Neural cell (in vitro differentiated cells): ENCODE results near the gene PSPN. TPM values are rescaled to one million over a fixed set of nuclear protein-coding genes. Genes with fewer than 3 reads are reported as not detected.

Experiments
- H2AFZ ChIP-seq: fragments of 200-600, 300-800 bp; sonication (generic), shearing (Covaris generic); 2 replicates; pipeline ENCODE4 v1.6.0; 2014; ENCODE audit warnings: low read depth, mild to moderate bottlenecking, antibody characterized with exemption, low read length, moderate library complexity
- H3F3A ChIP-seq: fragments of 200-600 bp; shearing (Covaris generic); 2 replicates; pipeline ENCODE4 v1.6.1; 2016; ENCODE audit warnings: mild to moderate bottlenecking, moderate library complexity, mixed read lengths, antibody characterized with exemption, low read length; ENCODE audit not compliant: insufficient read depth, poor library complexity, severe bottlenecking
- H3K27ac ChIP-seq: fragments of 200-600, 300-800 bp; sonication (generic), shearing (Covaris generic); 2 replicates; pipeline ENCODE4 v1.5.1; 2014; ENCODE audit warnings: mild to moderate bottlenecking, low read length, moderate library complexity
- H3K27me3 ChIP-seq: fragments of 300-800, 200-600 bp; sonication (generic), shearing (Covaris generic); 2 replicates; pipeline ENCODE4 v1.6.0; 2014; ENCODE audit warnings: mild to moderate bottlenecking, low read depth, low read length, moderate library complexity; ENCODE audit not compliant: insufficient read depth
- H3K36me3 ChIP-seq: fragments of 300-800, 200-600 bp; sonication (generic), shearing (Covaris generic); 2 replicates; pipeline ENCODE4 v1.5.1; 2014; ENCODE audit warnings: mild to moderate bottlenecking, antibody characterized with exemption, low read length, moderate library complexity; ENCODE audit not compliant: insufficient read depth
- H3K4me2 ChIP-seq: fragments of 300-800, 200-600 bp; sonication (generic), shearing (Covaris generic); 2 replicates; pipeline ENCODE4 v1.6.0; 2014; ENCODE audit warnings: mild to moderate bottlenecking, low read length
- H3K4me3 ChIP-seq: fragments of 300-800, 200-600 bp; sonication (generic), shearing (Covaris generic); 2 replicates; pipeline ENCODE4 v1.5.1; 2014; ENCODE audit warnings: mild to moderate bottlenecking, low read length, moderate library complexity
- H3K79me2 ChIP-seq: fragments of 200-600 bp; shearing (Covaris generic); replicated peaks from 2 replicates; pipeline ENCODE4 v1.6.0; 2014; ENCODE audit warnings: mild to moderate bottlenecking, low read length, moderate library complexity; ENCODE audit not compliant: insufficient read depth
- H3K9ac ChIP-seq: fragments of 300-800, 200-600 bp; sonication (generic), shearing (Covaris generic); 2 replicates; pipeline ENCODE4 v1.6.1; 2016; ENCODE audit warnings: mild to moderate bottlenecking, low read length, mixed read lengths
- H3K9me2 ChIP-seq: fragments of 200-600 bp; shearing (Covaris generic); 2 replicates; pipeline ENCODE4 v1.6.1; 2016; ENCODE audit warnings: mild to moderate bottlenecking, low read length, mixed read lengths; ENCODE audit not compliant: insufficient read depth
- H3K9me3 ChIP-seq: fragments of 200-600, 300-800 bp; sonication (generic), shearing (Covaris generic); 2 replicates; pipeline ENCODE4 v1.6.1; 2016; ENCODE audit warnings: mild to moderate bottlenecking, mixed run types, low read length, moderate library complexity, mixed read lengths
- H4K20me1 ChIP-seq: fragments of 200-600 bp; shearing (Covaris generic); 2 replicates; pipeline ENCODE4 v1.6.1; 2016; ENCODE audit warnings: mild to moderate bottlenecking, mixed run types; ENCODE audit not compliant: insufficient read depth
- EP300 ChIP-seq: fragments of 450-650 bp; conservative IDR thresholded peaks from 2 replicates; pipeline ENCODE4 v1.6.1; 2014; ENCODE audit warnings: antibody characterized with exemption, mild to moderate bottlenecking, moderate library complexity; ENCODE audit not compliant: poor library complexity, severe bottlenecking
- EZH2 ChIP-seq: fragments of 200-600, 300-800 bp; shearing (Covaris generic), sonication (generic); IDR thresholded peaks from 2 replicates; pipeline ENCODE4 v1.6.1; 2014; ENCODE audit warnings: antibody characterized with exemption, low read length, borderline replicate concordance, mild to moderate bottlenecking; ENCODE audit not compliant: insufficient read depth, poor library complexity, severe bottlenecking
- MXI1 ChIP-seq: fragments of 450-650 bp; conservative IDR thresholded peaks from 2 replicates; pipeline ENCODE4 v1.6.1; 2014; ENCODE audit warnings: antibody characterized with exemption, mild to moderate bottlenecking; ENCODE audit not compliant: poor library complexity, severe bottlenecking
- POLR2AphosphoS5 ChIP-seq: IDR thresholded peaks from 2 replicates; pipeline ENCODE4 v1.6.1; 2012
- RAD21 ChIP-seq: fragments of 450-650 bp; conservative IDR thresholded peaks from 2 replicates; pipeline ENCODE4 v1.6.1; 2014; ENCODE audit warnings: antibody characterized with exemption, mild to moderate bottlenecking, moderate library complexity
- SMC3 ChIP-seq: fragments of 450-650 bp; conservative IDR thresholded peaks from 2 replicates; pipeline ENCODE4 v1.6.1; 2014; ENCODE audit warnings: antibody characterized with exemption, mild to moderate bottlenecking, moderate library complexity; ENCODE audit not compliant: poor library complexity
- TAF1 ChIP-seq: IDR thresholded peaks from 2 replicates; pipeline ENCODE4 v1.6.1; 2012; ENCODE audit warnings: low read depth
- polyA plus RNA-seq: library from polyadenylated mRNA; depleted of rRNA; stranded (reverse); fragments of >200 nt; gene quantifications from 2 replicates; pipeline ENCODE4 v1.2.3, GENCODE V29; 2014
- TF ChIP-seq, protein P1 (sequence below): IDR thresholded peaks from 2 replicates; pipeline ENCODE4 v1.6.1; 2012; ENCODE audit warnings: borderline replicate concordance
- TF ChIP-seq, protein P2 (sequence below): fragments of 450-650 bp; IDR thresholded peaks from 2 replicates; pipeline ENCODE4 v1.5.1; 2014; ENCODE audit warnings: antibody characterized with exemption, mild to moderate bottlenecking, moderate library complexity; ENCODE audit not compliant: poor library complexity, severe bottlenecking

The PSPN gene
- polyA plus RNA-seq, 1 donor from 2014 or later = 1.5 TPM

DNA sequence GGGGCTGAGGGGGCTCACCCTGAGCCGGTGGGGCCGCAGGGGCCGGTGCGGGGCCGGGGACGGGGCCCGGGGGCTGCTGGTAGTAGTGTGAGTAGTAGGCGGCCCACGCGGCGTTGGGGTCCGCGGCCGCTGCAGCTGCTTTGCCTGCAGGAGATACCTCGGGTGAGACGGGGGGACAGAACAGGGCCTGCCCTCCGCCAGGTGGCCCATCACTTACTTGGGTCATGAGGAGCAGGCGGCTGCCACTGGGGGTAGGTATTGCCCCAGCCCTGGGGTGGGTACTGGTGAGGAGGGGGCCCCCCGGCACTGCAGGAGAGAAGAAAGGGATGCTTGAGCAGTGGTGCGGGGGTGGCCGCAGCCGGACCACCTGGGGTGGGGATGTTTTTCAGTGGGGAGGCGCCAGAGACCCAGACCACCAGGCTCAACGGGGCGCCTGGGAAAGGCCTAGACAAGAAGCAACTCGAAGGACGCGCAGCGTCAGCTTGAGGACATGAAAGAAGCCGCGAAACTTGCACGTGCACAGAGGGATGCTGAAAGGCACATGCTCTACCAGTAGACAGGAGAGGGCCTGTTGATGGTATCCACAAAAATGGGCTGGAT lies 40.0 kb upstream of the PSPN start:
- Histone ChIP-seq H3K4me2 (no peak overlapping the region), H3K9me3 (no peaks in the 10 kb centered on the region), H3K27me3 (no peaks in the 10 kb centered on the region), H4K20me1 (peaks cover 8% of the 10 kb centered on the region), H3K36me3 (no peaks in the 10 kb centered on the region), H3K79me2 (peaks cover 4% of the 10 kb centered on the region), H3K4me3 (no peak overlapping the region), H2AFZ (no peak overlapping the region), H3F3A (no peaks in the 10 kb centered on the region), H3K9ac (no peak overlapping the region), H3K27ac (no peak overlapping the region), H3K9me2 (no peaks in the 10 kb centered on the region)
- TF ChIP-seq EZH2 (no peak), RAD21 (no peak), TAF1 (no peak), MXI1 (no peak), POLR2AphosphoS5 (no peak), EP300 (no peak), SMC3 (no peak)
- TF ChIP-seq, protein P1, sequence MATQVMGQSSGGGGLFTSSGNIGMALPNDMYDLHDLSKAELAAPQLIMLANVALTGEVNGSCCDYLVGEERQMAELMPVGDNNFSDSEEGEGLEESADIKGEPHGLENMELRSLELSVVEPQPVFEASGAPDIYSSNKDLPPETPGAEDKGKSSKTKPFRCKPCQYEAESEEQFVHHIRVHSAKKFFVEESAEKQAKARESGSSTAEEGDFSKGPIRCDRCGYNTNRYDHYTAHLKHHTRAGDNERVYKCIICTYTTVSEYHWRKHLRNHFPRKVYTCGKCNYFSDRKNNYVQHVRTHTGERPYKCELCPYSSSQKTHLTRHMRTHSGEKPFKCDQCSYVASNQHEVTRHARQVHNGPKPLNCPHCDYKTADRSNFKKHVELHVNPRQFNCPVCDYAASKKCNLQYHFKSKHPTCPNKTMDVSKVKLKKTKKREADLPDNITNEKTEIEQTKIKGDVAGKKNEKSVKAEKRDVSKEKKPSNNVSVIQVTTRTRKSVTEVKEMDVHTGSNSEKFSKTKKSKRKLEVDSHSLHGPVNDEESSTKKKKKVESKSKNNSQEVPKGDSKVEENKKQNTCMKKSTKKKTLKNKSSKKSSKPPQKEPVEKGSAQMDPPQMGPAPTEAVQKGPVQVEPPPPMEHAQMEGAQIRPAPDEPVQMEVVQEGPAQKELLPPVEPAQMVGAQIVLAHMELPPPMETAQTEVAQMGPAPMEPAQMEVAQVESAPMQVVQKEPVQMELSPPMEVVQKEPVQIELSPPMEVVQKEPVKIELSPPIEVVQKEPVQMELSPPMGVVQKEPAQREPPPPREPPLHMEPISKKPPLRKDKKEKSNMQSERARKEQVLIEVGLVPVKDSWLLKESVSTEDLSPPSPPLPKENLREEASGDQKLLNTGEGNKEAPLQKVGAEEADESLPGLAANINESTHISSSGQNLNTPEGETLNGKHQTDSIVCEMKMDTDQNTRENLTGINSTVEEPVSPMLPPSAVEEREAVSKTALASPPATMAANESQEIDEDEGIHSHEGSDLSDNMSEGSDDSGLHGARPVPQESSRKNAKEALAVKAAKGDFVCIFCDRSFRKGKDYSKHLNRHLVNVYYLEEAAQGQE = no peak
- TF ChIP-seq, protein P2, sequence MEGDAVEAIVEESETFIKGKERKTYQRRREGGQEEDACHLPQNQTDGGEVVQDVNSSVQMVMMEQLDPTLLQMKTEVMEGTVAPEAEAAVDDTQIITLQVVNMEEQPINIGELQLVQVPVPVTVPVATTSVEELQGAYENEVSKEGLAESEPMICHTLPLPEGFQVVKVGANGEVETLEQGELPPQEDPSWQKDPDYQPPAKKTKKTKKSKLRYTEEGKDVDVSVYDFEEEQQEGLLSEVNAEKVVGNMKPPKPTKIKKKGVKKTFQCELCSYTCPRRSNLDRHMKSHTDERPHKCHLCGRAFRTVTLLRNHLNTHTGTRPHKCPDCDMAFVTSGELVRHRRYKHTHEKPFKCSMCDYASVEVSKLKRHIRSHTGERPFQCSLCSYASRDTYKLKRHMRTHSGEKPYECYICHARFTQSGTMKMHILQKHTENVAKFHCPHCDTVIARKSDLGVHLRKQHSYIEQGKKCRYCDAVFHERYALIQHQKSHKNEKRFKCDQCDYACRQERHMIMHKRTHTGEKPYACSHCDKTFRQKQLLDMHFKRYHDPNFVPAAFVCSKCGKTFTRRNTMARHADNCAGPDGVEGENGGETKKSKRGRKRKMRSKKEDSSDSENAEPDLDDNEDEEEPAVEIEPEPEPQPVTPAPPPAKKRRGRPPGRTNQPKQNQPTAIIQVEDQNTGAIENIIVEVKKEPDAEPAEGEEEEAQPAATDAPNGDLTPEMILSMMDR = no peak

DNA sequence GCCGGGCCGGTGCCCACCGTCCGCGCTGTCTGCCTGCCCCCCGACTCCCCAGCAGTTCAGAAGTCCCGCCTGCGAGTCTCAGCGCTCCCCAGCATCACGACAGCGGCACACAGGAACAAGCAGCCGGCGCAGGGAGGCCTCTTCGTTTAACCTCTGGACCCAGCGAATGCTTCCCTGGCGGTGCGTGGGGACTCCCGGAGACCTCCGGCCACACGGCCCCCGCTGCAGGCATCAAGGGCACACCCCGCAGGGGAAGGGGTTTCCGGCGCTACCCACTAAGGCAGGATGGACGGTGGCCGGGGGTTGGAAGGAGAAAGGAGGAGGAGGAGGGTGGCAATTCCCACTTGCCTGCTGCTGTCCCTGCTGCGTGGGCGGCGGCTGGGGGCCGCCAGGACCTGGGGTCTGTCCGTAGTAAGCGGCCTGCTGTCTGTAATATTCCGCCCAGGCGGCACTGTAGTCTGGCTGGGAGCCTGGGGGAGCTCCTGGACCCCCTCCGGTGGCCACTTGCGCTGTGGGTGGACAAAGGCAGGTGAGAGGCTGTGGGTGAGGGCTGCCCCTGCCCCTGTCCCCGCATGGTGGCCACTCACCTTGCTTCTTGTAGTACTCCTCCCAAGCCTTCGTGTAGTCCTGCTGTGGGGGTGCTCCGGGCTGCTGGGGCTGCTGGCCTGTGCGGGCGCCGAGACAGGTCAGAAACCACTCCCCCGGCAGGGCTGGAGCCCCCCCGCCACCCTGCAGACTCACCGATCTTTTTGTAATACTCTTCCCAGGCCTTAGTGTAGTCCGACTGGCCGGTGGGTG lies 39.3 kb upstream of the PSPN start:
- H3K9me3 ChIP-seq = no peaks in the 10 kb centered on the region
- H3K27ac ChIP-seq = no peak overlapping the region
- H4K20me1 ChIP-seq = peaks cover 8% of the 10 kb centered on the region
- no peaks in the 10 kb centered on the region for H3K9me2 ChIP-seq
- no peak for TF ChIP-seq POLR2AphosphoS5
- TF ChIP-seq, protein P2 = no peak
- no peak for TF ChIP-seq EZH2
- TF ChIP-seq SMC3 = no peak
- no peak for TF ChIP-seq MXI1
- H3K79me2 ChIP-seq = peaks cover 3% of the 10 kb centered on the region
- no peaks in the 10 kb centered on the region for H3K27me3 ChIP-seq
- no peak overlapping the region for H2AFZ ChIP-seq
- H3F3A ChIP-seq = no peaks in the 10 kb centered on the region
- no peaks in the 10 kb centered on the region for H3K36me3 ChIP-seq
- no peak overlapping the region for H3K9ac ChIP-seq
- H3K4me3 ChIP-seq = no peak overlapping the region
- no peak overlapping the region for H3K4me2 ChIP-seq
